Measurements from ENCODE around the gene GALNS.

GALNS gene

DNA sequence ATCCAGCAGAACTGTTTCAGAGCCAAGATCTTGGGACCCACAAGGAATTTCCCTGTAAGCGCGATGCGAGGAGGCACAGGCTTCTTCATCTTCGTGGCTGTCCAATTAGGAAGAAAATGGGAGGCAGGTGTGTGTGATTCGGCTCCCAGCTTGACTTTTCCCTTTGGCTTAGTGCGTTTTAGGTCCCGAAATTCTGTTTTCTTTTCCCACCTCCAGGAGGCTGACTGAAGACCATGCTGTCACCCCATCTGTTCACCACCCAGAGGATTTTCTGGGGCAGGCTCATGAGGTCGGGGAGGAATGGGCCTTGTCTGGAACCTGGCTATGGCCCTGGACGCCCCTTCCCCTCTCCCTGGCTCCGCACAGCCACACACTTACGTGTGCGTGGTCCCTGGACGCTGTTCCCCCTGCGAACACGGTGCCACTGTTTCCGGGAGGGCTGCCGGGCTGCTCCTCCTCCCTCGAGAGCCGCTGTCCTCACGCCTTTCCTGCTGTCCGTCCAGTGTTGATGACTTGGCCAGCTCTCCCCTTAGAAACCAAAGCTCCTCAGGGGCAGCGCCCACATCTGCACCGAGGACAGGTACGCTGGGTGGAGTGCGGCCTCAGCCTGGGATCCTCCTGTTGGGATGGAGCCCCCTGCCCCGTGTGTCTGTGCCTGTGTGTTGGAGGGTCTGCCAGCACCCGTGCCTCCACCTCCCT, 12.4 kb upstream of the GALNS start:
- no peaks in the 10 kb centered on the region for H4K20me1 ChIP-seq (ENCODE audit: insufficient read depth, low read length)
- H3K4me2 ChIP-seq (ENCODE audit: low read length): no peak overlapping the region
- H3K4me1 ChIP-seq (ENCODE audit: insufficient read depth, low read length, severe bottlenecking): no peaks in the 10 kb centered on the region
- TF ChIP-seq, protein P1, sequence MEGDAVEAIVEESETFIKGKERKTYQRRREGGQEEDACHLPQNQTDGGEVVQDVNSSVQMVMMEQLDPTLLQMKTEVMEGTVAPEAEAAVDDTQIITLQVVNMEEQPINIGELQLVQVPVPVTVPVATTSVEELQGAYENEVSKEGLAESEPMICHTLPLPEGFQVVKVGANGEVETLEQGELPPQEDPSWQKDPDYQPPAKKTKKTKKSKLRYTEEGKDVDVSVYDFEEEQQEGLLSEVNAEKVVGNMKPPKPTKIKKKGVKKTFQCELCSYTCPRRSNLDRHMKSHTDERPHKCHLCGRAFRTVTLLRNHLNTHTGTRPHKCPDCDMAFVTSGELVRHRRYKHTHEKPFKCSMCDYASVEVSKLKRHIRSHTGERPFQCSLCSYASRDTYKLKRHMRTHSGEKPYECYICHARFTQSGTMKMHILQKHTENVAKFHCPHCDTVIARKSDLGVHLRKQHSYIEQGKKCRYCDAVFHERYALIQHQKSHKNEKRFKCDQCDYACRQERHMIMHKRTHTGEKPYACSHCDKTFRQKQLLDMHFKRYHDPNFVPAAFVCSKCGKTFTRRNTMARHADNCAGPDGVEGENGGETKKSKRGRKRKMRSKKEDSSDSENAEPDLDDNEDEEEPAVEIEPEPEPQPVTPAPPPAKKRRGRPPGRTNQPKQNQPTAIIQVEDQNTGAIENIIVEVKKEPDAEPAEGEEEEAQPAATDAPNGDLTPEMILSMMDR (IDR thresholded peaks at IDR 0.05; ENCODE audit: low read length): no peak
- no peak for TF ChIP-seq EZH2 (IDR thresholded peaks at IDR 0.05; ENCODE audit: borderline replicate concordance, low read length)
- no peak overlapping the region for H2AFZ ChIP-seq (ENCODE audit: low read length)
- no peak overlapping the region for H3K27ac ChIP-seq (ENCODE audit: low read depth, low read length, poor library complexity, severe bottlenecking)
- H3F3A ChIP-seq (ENCODE audit: insufficient read depth, low read length): no peaks in the 10 kb centered on the region
- H3K9ac ChIP-seq (ENCODE audit: low read length): no peak overlapping the region
- H3K36me3 ChIP-seq (ENCODE audit: insufficient read depth, low read length): no peaks in the 10 kb centered on the region
- no peaks in the 10 kb centered on the region for H3K9me2 ChIP-seq (ENCODE audit: low read depth, low read length)
- H3K9me3 ChIP-seq (ENCODE audit: low read length): no peaks in the 10 kb centered on the region
- peaks cover 26% of the 10 kb centered on the region for H3K27me3 ChIP-seq (ENCODE audit: insufficient read depth, low read length)
- H3K79me2 ChIP-seq (ENCODE audit: insufficient read depth, low read length): no peaks in the 10 kb centered on the region
- H3K4me3 ChIP-seq (ENCODE audit: low read depth, low read length, poor library complexity, severe bottlenecking): no peak overlapping the region

DNA sequence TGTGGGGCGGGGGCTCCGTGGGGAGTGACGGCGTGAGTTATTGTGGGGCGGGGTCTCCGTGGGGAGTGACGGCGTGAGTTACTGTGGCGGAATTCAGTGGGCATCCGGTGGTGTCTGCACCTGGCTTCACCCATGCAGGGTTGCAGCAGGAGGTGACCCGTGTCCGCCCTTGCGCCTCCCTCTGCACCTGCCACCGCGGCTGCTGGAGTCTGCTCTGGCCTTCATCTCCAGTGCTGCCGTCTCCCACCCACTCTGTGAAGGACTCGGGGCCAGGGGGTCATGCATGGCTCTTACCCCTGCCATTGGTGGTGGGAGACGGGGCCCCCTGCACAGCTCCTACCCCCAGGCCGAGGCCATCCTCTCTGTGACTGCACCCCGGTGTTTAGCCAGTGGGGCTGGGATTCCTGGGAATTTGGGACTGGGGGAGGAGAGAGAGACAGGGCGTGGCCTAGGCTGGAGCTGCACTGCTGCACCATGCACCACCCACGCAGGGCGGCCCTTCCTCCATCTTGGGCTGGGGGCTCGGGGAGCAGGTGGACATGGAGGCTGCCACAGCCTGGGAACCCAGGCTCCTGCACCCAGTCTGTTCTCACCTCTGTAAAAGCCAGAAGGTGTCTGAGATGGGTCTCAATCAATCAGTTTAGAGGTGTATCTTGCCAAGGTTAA, 11.0 kb upstream of the GALNS start:
- H3K4me3 ChIP-seq (ENCODE audit: low read depth, low read length, poor library complexity, severe bottlenecking): no peak overlapping the region
- H3K36me3 ChIP-seq (ENCODE audit: insufficient read depth, low read length): no peaks in the 10 kb centered on the region
- H3F3A ChIP-seq (ENCODE audit: insufficient read depth, low read length): no peaks in the 10 kb centered on the region
- TF ChIP-seq, protein P1 (IDR thresholded peaks at IDR 0.05; ENCODE audit: low read length): no peak
- TF ChIP-seq EZH2 (IDR thresholded peaks at IDR 0.05; ENCODE audit: borderline replicate concordance, low read length): no peak
- H4K20me1 ChIP-seq (ENCODE audit: insufficient read depth, low read length): no peaks in the 10 kb centered on the region
- H3K4me1 ChIP-seq (ENCODE audit: insufficient read depth, low read length, severe bottlenecking): no peaks in the 10 kb centered on the region
- H3K27me3 ChIP-seq (ENCODE audit: insufficient read depth, low read length): peaks cover 26% of the 10 kb centered on the region
- no peaks in the 10 kb centered on the region for H3K9me3 ChIP-seq (ENCODE audit: low read length)
- no peak overlapping the region for H3K27ac ChIP-seq (ENCODE audit: low read depth, low read length, poor library complexity, severe bottlenecking)
- no peak overlapping the region for H3K4me2 ChIP-seq (ENCODE audit: low read length)
- H3K9me2 ChIP-seq (ENCODE audit: low read depth, low read length): no peaks in the 10 kb centered on the region
- H3K79me2 ChIP-seq (ENCODE audit: insufficient read depth, low read length): no peaks in the 10 kb centered on the region
- no peak overlapping the region for H2AFZ ChIP-seq (ENCODE audit: low read length)
- no peak overlapping the region for H3K9ac ChIP-seq (ENCODE audit: low read length)

DNA sequence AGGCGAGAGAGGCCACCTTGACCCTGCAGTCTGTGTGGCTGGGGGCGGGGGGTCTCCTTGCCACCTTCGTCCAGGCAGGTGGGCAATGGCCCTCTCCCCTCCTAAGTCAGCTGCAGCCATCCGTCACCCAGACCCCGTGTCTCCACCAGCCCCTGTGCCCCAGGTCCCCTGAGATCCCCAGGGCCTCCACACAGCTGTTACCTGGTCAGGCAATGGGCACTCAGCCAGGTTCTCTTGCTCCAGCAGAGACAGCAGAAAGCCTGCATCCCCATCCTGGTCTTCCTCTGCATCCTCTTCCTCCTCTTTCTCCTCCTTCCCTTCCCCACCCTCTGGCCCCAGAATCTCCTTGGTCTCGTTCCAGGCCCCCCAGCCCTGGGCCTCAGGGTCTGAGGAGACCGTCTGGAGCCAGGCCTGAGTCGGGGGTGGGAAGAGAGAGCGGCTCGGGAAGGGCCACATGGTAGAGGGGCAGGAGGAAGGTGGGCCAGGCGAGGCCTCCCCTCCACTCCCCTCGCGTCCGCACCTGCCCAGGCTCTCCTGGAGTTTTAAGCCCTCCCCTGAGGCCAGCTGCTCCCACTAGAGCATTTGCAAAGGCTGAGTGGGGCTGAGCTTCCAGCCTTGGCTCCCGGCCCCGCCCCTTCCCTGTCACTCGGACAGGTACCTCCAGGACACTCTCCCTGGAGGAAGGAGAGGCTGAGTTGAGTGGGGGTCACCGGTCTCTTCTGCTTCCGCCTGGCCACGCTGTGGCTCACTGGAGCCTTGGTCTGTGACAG, 9.6 kb upstream of the GALNS start, which contains the start of gene PABPN1L:
Gene PABPN1L, minus strand, starts transcription at position 510 of the 770 bp plus-strand sequence. Its CDS starts 54 bp downstream, at position 456.
- H3K4me3 ChIP-seq (ENCODE audit: low read depth, low read length, poor library complexity, severe bottlenecking): no peak within 1 kb of the TSS
- no peaks in the 10 kb centered on the region for H3K79me2 ChIP-seq (ENCODE audit: insufficient read depth, low read length)
- H3K4me2 ChIP-seq (ENCODE audit: low read length): no peak within 1 kb of the TSS
- H3K27me3 ChIP-seq (ENCODE audit: insufficient read depth, low read length): peaks cover 20% of the 10 kb centered on the region
- H2AFZ ChIP-seq (ENCODE audit: low read length): no peak within 1 kb of the TSS
- no peaks in the 10 kb centered on the region for H3K4me1 ChIP-seq (ENCODE audit: insufficient read depth, low read length, severe bottlenecking)
- H3K9me2 ChIP-seq (ENCODE audit: low read depth, low read length): no peaks in the 10 kb centered on the region
- H3K9me3 ChIP-seq (ENCODE audit: low read length): no peaks in the 10 kb centered on the region
- no peaks in the 10 kb centered on the region for H3F3A ChIP-seq (ENCODE audit: insufficient read depth, low read length)
- H3K36me3 ChIP-seq (ENCODE audit: insufficient read depth, low read length): peaks cover 8% of the 10 kb centered on the region; the same call in 1 of the 2 replicates
- H3K27ac ChIP-seq (ENCODE audit: low read depth, low read length, poor library complexity, severe bottlenecking): no peak within 1 kb of the TSS
- no peak for TF ChIP-seq EZH2 (IDR thresholded peaks at IDR 0.05; ENCODE audit: borderline replicate concordance, low read length)
- TF ChIP-seq, protein P1 (IDR thresholded peaks at IDR 0.05; ENCODE audit: low read length): no peak
- no peaks in the 10 kb centered on the region for H4K20me1 ChIP-seq (ENCODE audit: insufficient read depth, low read length)
- no peak within 1 kb of the TSS for H3K9ac ChIP-seq (ENCODE audit: low read length)

Data from OCI-LY1 (cell line).